Dedifferentiated amniotic fluid mesenchymal stem cell (primary cell): Measurements from ENCODE around the gene SPC24.
A peak's percentile ranks its signal among the peaks of the same experiment; 100 is the strongest.
"Not testable (repeated sequence)": the region's sequence is repeated elsewhere in the genome, so short reads cannot be mapped to it uniquely, and the experiment has no call there.

Source experiments
- DNase-seq: peaks from one replicate; pipeline ENCODE4 v3.0.0-alpha.2; 2016; ENCODE audit errors: extremely low spot score

Gene SPC24

DNA sequence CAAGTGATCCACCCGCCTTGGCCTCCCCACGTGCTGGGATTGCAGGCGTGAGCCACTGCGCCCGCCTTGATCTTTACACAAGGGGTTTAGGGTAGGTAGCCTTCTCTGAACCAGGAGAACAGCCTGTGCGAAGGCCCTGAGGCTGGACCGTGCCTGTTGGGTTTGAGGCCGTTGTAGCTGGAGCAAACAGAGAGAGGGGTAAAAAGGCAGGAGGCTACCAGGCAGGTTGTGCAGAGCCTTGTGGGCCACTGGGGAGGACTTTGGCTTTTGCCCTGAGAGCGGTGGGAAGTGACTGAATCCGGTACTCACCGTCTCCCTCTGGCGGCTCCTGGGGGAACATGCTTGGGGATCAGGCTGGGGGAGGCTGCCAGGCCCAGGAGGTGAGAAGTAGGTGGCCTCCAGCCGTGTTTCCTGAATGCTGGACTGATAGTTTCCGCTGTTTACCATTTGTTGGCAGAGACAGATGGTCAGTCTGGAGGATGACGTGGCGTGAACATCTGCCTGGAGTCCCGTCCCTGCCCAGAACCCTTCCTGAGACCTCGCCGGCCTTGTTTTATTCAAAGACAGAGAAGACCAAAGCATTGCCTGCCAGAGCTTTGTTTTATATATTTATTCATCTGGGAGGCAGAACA is 24.6 kb downstream of the SPC24 start:
- DNase-seq: peak; percentile 54

DNA sequence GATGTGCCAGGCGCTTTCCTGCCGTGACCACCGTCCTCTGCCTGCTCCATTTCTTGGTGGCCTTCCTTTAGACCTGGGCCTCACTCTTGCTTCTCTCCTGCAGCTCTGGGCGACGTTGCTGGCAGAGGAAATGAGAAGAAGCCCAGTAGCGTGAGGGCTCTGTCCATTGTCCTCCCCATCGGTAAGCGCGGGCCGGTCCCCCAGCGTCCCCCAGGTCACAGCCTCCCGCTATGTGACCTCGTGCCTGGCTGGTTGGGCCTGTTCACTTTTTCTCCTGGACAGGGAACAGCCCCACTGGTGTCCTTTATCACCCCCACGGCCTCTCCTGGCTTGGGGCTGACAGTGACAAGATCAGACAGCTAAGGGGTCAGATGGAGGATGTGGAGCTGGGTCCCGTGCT is 27.7 kb downstream of the SPC24 start:
- DNase-seq: no peak

DNA sequence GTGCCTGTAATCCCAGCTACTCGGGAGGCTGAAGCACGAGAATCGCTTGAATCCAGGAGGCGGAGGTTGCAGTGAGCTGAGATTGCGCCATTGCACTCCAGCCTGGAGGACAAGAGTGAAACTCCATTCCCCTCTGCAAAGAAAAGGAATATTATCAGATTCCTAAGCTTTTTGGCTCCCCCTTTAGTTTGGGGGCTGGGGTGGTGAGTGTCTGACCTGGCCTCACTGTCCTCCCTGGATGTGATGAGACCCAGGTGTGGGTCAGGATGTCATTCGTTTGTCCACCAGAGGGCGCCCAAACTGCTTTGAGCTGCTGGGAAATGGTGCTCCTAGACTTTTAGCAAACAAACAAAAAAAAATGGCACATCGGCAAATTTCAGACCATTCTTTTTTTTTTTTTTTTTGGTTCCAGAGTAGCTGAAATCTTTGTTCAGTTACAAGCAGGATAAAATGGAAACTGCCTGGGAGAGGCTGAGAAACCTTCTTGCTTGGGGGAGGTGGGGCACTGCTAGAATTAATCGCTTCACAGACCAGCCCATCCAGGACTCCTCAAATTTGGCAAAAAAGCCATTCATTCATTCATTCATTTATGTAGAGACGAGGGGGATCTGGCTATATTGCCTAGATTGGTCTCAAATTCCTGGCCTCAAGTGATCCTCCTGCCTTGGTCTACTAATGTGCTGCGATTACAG is 29.4 kb downstream of the SPC24 start:
- DNase-seq: peak; percentile 70

DNA sequence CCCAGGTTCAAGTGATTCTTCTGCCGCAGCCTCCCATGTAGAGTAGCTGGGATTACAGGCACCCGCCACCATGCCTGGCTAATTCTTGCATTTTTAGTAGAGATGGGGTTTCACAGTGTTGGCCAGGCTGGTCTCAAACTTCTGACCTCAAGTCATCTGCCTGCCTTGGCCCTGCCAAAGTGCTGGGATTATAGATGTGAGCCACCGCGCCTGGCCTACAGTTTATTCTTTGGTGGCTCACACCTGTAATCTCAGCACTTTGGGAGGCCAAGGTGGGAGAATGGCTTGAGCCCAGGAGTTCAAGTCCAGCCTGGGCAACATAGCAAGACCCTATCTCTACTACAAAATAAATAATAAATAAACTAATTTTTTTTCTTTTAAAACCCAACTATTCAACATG is 31.4 kb downstream of the SPC24 start:
- not testable (repeated sequence) for DNase-seq

DNA sequence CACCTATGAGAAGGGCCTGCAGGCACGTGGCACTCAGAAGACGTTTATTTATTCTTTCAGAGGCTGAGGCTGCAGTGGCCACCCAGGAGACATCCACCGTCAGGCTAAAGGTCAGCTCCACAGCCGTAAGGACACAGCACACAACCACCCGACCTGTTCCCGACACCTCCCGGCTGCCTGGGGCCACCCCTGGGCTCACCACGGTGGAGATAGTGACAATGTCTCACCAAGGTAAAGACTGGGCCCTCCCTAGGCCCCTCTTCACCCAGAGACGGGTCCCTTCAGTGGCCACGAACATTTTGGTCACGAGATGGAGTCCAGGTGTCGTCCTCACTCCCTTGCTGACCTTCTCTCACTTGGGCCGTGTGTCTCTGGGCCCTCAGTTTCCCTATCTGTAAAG is 32.5 kb downstream of the SPC24 start:
- no peak for DNase-seq

DNA sequence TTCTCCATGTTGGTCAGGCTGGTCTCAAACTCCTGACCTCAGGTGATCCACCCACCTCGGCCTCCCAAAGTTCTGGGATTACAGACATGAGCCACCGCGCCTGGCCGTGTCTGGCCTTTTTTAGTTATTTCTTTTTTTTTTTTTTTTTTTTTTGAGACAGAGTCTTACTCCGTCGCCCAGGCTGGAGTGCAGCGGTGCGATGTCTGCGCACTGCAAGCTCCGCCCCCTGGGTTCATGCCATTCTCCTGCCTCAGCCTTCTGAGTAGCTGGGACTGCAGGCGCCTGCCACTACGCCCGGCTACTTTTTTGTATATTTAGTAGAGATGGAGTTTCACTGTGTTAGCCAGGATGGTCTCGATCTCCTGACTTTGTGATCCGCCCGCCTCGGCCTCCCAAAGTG is 33.6 kb downstream of the SPC24 start:
- not testable (repeated sequence) for DNase-seq

DNA sequence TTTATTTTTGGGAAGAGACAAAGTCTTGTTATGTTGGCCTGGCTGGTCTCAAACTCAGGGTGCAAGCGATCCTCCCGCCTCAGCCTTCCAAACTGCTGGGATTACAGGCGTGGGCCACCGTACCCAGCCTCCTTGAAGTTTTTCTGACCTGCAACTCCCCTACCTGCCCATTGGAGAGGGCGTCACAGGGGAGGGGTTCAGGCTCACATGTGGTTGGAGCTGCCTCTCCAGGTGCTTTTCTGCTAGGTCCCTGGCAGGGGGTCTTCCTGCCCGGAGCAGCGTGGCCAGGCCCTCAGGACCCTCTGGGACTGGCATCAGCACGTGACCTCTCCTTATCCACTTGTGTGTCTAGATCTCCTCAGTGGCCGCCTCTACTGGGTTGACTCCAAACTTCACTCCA is 39.1 kb downstream of the SPC24 start:
- no peak for DNase-seq

DNA sequence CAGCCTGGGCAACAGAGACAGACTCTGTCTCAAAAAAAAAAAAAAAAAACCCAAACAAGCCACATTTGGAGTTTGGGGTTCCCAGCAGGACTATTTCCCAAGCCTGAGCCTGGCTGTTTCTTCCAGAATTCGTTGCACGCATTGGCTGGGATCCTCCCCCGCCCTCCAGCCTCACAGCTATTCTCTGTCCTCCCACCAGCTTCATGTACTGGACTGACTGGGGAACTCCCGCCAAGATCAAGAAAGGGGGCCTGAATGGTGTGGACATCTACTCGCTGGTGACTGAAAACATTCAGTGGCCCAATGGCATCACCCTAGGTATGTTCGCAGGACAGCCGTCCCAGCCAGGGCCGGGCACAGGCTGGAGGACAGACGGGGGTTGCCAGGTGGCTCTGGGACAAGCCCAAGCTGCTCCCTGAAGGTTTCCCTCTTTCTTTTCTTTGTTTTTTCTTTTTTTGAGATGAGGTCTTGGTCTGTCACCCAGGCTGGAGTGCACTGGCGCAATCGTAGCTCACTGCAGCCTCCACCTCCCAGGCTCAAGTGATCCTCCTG is 39.6 kb downstream of the SPC24 start:
- no peak for DNase-seq

DNA sequence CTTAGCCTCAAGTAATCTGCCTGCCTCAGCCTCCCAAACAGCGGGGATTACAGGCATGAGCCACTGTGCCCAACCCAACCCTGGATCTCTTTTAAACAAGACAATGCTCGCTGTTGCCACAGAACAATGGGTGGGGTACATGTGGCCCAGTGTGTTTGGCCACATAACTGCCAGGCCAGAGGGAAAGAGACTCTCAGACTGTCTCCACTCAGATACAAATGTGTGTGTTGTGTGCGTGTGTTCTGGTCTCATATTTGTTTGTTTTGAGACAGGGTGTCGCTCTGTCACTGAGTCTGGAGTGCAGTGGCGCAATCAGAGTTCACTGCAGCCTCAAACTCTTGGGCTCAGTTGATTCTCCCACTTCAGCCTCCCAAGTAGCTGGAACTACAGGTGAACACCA is 40.5 kb downstream of the SPC24 start:
- DNase-seq: no peak

DNA sequence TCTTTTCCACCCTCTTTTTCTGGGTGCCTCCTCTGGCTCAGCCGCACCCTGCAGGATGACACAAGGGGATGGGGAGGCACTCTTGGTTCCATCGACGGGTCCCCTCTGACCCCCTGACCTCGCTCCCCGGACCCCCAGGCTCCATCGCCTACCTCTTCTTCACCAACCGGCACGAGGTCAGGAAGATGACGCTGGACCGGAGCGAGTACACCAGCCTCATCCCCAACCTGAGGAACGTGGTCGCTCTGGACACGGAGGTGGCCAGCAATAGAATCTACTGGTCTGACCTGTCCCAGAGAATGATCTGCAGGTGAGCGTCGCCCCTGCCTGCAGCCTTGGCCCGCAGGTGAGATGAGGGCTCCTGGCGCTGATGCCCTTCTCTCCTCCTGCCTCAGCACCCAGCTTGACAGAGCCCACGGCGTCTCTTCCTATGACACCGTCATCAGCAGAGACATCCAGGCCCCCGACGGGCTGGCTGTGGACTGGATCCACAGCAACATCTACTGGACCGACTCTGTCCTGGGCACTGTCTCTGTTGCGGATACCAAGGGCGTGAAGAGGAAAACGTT is 42.4 kb downstream of the SPC24 start:
- no peak for DNase-seq

DNA sequence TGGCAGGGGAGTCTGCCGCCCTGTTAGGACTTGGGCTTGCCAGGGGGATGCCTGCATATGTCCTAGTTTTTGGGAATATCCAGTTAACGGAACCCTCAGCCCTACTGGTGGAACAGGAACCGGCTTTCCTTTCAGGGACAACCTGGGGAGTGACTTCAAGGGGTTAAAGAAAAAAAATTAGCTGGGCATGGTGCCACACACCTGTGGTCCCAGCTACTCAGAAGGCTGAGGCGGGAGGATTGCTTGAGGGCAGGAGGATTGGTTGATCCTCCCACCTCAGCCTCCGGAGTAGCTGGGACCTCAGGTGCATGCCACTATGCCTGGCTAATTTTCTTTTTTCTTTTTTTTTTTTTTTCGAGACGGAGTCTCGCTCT is 43.8 kb downstream of the SPC24 start:
- no peak for DNase-seq

DNA sequence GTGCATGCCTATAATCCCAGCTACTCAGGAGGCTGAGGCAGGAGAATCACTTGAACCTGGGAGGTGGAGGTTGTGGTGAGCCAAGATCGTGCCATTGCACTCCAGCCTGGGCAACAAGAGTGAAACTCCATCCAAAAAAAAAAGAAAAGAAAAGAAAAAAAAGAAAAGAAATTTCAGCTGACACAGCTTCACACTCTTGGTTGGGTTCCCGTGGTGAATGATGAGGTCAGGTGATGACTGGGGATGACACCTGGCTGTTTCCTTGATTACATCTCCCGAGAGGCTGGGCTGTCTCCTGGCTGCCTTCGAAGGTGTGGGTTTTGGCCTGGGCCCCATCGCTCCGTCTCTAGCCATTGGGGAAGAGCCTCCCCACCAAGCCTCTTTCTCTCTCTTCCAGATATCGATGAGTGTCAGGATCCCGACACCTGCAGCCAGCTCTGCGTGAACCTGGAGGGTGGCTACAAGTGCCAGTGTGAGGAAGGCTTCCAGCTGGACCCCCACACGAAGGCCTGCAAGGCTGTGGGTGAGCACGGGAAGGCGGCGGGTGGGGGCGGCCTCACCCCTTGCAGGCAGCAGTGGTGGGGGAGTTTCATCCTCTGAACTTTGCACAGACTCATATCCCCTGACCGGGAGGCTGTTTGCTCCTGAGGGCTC is 44.3 kb downstream of the SPC24 start:
- no peak for DNase-seq

DNA sequence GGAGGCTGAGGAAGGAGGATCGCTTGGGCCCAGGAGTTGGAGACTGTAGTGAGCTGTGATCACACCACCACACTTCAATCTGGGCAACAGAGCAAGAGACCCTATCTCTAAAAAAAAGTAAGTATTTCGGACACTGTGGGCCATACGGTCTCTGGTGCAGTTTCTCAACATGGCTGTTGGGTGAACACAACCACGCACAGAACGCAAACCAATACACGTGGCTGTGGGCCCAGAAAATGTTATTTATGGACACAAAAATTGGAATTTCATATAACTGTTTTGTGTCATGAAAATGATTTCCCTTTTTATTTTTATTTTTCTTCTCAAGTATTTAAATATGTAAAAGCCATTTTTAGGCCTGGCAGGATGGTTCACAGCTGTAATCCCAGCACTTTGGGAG is 46.8 kb downstream of the SPC24 start:
- DNase-seq: no peak

DNA sequence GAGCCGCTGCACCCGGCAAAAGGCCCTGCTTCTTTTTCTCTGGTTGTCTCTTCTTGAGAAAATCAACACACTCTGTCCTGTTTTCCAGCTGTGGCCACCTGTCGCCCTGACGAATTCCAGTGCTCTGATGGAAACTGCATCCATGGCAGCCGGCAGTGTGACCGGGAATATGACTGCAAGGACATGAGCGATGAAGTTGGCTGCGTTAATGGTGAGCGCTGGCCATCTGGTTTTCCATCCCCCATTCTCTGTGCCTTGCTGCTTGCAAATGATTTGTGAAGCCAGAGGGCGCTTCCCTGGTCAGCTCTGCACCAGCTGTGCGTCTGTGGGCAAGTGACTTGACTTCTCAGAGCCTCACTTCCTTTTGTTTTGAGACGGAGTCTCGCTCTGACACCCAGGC is 49.1 kb downstream of the SPC24 start:
- no peak for DNase-seq

DNA sequence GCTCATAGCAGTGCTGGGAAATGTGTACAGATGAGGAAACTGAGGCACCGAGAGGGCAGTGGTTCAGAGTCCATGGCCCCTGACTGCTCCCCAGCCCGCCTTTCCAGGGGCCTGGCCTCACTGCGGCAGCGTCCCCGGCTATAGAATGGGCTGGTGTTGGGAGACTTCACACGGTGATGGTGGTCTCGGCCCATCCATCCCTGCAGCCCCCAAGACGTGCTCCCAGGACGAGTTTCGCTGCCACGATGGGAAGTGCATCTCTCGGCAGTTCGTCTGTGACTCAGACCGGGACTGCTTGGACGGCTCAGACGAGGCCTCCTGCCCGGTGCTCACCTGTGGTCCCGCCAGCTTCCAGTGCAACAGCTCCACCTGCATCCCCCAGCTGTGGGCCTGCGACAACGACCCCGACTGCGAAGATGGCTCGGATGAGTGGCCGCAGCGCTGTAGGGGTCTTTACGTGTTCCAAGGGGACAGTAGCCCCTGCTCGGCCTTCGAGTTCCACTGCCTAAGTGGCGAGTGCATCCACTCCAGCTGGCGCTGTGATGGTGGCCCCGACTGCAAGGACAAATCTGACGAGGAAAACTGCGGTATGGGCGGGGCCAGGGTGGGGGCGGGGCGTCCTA is 50.5 kb downstream of the SPC24 start:
- DNase-seq: no peak

DNA sequence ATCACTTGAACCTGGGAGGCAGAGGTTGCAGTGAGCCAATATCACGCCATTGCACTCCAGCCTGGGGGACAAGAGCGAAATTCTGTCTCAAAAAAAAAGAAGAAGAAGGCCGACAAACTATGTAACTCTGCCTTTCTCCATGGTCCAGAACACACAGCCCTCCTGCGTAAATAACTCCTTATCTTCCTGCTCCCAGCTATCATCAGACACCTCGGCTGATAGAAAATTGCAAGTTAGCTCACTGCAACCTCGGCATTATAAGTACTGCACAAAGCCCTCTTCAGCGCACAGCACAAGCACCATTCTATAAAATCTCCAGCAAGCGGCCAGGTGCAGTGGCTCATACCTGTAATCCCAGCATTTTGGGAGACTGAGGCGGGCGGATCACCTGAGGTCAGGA is 51.9 kb downstream of the SPC24 start:
- DNase-seq: not testable (repeated sequence)

DNA sequence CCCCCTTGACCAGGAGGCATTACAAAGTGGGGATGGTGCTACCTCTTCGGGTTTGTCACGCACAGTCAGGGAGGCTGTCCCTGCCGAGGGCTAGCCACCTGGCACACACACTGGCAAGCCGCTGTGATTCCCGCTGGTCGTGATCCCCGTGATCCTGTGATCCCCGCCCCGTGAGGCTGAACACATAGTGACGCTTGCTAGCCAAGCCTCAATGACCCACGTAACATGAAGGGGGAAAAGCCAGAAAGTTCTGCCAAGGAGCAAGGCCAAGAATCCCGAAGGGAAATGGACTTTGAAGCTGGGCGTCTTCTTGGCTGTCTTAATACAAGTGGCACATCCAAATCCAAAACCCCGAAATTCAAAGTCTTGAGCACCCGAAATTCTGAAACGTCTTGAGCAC is 52.6 kb downstream of the SPC24 start:
- no peak for DNase-seq

DNA sequence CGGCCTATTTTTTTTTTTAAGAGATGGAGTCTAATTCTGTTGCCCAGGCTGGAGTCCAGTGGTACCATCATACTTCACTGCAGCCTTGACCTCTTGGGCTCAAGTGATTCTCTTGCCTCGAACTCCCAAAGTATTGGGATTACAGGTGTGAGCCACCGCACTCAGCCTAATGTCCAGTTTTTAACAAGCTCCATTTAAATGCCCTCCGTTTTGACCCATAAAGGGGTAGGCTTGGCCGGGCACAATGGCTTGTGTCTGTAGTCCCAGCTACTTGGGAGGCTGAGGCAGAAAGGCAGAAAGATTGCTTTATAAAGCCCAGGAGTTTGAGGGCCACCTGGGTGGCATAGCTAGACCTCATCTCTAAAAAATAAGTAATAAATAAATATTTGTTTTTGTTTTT is 54.5 kb downstream of the SPC24 start:
- DNase-seq: no peak

DNA sequence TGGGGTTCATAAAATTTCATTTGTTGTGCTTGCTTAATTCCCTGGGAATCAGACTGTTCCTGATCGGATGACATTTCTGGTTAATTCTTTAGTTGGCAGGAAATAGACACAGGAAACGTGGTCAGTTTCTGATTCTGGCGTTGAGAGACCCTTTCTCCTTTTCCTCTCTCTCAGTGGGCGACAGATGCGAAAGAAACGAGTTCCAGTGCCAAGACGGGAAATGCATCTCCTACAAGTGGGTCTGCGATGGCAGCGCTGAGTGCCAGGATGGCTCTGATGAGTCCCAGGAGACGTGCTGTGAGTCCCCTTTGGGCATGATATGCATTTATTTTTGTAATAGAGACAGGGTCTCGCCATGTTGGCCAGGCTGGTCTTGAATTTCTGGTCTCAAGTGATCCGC is 55.5 kb downstream of the SPC24 start:
- DNase-seq: no peak

DNA sequence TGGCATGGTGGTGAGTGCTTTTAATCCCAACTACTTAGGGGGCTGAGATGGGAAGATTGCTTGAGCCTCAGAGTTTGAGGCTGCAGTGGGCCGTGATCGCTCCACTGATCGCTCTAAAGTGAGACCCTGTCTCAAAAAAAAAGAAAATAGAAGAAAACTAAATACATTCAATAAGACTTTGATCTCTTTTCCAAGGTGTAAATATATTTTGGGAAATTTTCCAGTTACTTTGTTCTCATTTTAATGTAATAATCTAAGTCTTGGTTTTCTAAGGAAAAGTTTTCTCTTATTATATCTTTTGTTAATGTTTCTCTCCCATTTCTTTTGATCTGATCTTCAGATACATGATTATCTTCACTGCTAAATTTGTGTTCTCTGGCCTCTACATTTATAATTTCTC is 56.7 kb downstream of the SPC24 start:
- no peak for DNase-seq

DNA sequence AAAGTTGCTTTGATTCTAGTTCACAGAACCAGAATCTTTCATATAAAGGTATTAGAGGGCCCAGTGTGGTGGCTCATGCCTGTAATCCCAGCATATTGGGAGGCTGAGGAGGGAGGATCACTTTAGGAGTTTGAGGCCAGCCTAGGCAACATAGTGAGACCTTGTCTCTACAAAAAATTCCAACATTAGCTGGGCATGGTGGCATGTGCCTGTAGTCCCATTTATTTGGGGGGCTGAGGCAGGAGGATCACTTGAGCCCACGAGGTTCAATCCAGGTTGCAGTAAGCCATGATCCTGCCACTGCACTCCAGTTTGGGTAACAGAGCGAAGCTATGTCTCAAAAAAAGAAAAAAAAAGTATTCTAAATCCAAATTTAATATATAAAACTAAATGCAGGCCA is 57.3 kb downstream of the SPC24 start:
- DNase-seq: no peak

DNA sequence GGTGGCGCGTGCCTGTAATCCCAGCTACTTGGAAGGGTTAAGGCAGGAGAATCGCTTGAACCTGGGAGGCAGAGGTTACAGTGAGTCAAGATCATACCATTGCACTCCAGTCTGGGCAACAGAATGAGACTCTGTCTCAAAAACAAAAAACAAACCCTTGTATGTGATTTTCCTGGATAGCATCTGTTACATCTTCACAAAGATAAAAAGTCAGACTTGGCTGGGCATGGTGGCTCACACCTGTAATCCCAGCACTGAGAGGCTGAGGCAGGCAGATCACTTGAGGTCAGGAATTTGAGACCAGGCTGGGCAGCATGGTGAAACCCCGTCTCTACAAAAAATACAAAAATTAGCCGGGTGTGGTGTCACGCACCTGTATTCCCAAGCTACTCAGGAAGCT is 58.2 kb downstream of the SPC24 start:
- not testable (repeated sequence) for DNase-seq
